HepG2 (cell line): ENCODE results near the gene VMA21. TPM values are rescaled to one million over a fixed set of nuclear protein-coding genes. Genes with fewer than 3 reads are reported as not detected.
A peak's percentile ranks its signal among the peaks of the same experiment; 100 is the strongest.

ENCODE experiments used
- POLR2AphosphoS2 ChIP-seq: IDR thresholded peaks from 2 replicates; pipeline ENCODE4 v1.6.1; 2011; ENCODE audit warnings: low read depth, low read length, improper control_type of control experiment
- POLR2G ChIP-seq: fragments of 200-400 bp; formaldehyde crosslinking; IDR thresholded peaks from 2 replicates; pipeline ENCODE4 v1.6.1; 2018; ENCODE audit warnings: mild to moderate bottlenecking, low read depth, low read length, moderate library complexity
- SRSF9 ChIP-seq: fragments of 200-400 bp; formaldehyde crosslinking; IDR thresholded peaks from 2 replicates; pipeline ENCODE4 v1.6.1; 2018; ENCODE audit warnings: borderline replicate concordance, mild to moderate bottlenecking, low read depth, low read length; ENCODE audit not compliant: insufficient read depth, poor library complexity, severe bottlenecking
- ZNF567 ChIP-seq: sonication (generic); formaldehyde crosslinking; IDR thresholded peaks from 2 replicates; pipeline ENCODE4 v1.8.1; 2023; ENCODE audit warnings: mild to moderate bottlenecking, missing genetic modification reagents, borderline replicate concordance
- ZNF569 ChIP-seq: sonication (generic); formaldehyde crosslinking; IDR thresholded peaks from 2 replicates; pipeline ENCODE4 v1.5.0; 2020; ENCODE audit warnings: mild to moderate bottlenecking, missing genetic modification reagents, moderate library complexity, borderline replicate concordance
- ZNF629 ChIP-seq: sonication (generic); formaldehyde crosslinking; conservative IDR thresholded peaks from 2 replicates; pipeline ENCODE4 v1.5.0; 2020; ENCODE audit warnings: missing genetic modification reagents
- polyA plus RNA-seq, 8 experiments: library from polyadenylated mRNA; depleted of rRNA in 3 of 8; stranded (reverse) in 7 of 8; unstranded in 1 of 8; fragments of >200 nt; fragmentation: Illumina TruSeq in 4 of 8; extraction: Trizol in 4 of 8; gene quantifications; 2 replicates each; pipeline versions ENCODE4 v1.2.1 to v1.2.3, GENCODE V29; 2011 to 2016; ENCODE audit warnings: low read depth in 4 of 8, missing spikeins in 1 of 8, mixed read lengths in 1 of 8; ENCODE audit not compliant: insufficient read depth in 1 of 8
- total RNA-seq, 5 experiments: library from RNA; depleted of rRNA; stranded (reverse); fragments of >200 nt; fragmentation: Illumina TruSeq; extraction: Trizol; gene quantifications; 2 replicates each; pipeline ENCODE4 v1.2.3, GENCODE V29; 2016; ENCODE audit warnings: low read depth in 1 of 5
- TF ChIP-seq, protein P1 (sequence below), 2 experiments: fragments of 450-650 bp in 1 of 2; sonication (generic) in 1 of 2; formaldehyde crosslinking in 1 of 2; IDR thresholded peaks; 2 replicates each; pipeline versions ENCODE4 v1.6.1 to v1.8.0; 2016 to 2022; ENCODE audit warnings: antibody characterized with exemption in 1 of 2, mild to moderate bottlenecking in 1 of 2, missing genetic modification reagents in 1 of 2
- TF ChIP-seq, protein P2 (sequence below): sonication (generic); formaldehyde crosslinking; IDR thresholded peaks from 2 replicates; pipeline ENCODE4 v1.4.0; 2020; ENCODE audit warnings: low read depth, mild to moderate bottlenecking, missing genetic modification reagents
- TF ChIP-seq, protein P3 (sequence below): IDR thresholded peaks from 2 replicates; pipeline ENCODE4 v1.6.1; 2016; ENCODE audit warnings: low read depth, missing genetic modification reagents, missing compliant biosample characterization

The VMA21 gene
- total and polyA plus RNA-seq, 2 of the 13 experiments (the other 11 are each of a cell fraction or from before 2014, with no cell fraction given), result 20.9 to 42.4 TPM

DNA sequence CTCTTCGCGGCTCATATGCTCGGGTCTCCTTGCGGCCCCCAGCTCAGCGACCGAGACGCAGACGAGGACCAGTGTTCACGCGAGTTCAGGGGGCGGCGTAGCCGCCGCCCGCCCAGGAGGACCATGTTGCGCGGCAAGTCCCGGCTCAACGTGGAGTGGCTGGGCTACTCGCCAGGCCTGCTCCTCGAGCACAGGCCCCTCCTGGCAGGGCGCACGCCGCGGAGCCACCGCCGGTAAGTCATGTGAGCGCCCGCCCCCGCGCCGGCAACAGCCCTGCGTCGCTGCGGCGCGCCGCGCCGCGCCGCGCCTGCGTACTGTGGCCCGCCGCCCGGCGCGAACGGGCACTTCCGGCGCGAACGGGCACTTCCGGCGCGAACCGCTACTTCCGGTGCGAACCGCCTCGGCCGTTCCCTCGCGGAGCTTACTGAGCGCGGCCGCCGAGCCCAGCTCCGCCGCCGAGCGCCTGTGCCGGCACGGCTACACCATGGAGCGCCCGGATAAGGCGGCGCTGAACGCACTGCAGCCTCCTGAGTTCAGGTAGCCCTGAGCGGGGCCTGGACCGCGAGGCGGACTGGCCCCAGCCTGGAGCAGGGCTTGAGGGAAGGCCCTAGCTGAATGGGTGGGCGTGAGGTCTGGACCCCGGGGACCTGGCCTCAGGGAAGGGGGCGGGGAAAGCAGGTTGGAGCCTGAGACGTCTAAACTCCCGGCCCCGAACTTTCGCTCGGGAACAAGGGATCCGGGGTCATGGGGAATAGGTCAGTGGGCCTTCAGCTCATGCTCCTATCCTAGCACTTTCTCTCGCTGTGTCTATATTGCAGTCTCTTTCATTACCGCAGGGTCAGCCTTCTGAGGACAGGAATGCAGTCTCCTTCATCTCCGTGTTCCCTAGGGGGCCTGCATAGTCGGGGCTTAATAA lies at the start of gene VMA21 (continued):
- TF ChIP-seq, protein P1, sequence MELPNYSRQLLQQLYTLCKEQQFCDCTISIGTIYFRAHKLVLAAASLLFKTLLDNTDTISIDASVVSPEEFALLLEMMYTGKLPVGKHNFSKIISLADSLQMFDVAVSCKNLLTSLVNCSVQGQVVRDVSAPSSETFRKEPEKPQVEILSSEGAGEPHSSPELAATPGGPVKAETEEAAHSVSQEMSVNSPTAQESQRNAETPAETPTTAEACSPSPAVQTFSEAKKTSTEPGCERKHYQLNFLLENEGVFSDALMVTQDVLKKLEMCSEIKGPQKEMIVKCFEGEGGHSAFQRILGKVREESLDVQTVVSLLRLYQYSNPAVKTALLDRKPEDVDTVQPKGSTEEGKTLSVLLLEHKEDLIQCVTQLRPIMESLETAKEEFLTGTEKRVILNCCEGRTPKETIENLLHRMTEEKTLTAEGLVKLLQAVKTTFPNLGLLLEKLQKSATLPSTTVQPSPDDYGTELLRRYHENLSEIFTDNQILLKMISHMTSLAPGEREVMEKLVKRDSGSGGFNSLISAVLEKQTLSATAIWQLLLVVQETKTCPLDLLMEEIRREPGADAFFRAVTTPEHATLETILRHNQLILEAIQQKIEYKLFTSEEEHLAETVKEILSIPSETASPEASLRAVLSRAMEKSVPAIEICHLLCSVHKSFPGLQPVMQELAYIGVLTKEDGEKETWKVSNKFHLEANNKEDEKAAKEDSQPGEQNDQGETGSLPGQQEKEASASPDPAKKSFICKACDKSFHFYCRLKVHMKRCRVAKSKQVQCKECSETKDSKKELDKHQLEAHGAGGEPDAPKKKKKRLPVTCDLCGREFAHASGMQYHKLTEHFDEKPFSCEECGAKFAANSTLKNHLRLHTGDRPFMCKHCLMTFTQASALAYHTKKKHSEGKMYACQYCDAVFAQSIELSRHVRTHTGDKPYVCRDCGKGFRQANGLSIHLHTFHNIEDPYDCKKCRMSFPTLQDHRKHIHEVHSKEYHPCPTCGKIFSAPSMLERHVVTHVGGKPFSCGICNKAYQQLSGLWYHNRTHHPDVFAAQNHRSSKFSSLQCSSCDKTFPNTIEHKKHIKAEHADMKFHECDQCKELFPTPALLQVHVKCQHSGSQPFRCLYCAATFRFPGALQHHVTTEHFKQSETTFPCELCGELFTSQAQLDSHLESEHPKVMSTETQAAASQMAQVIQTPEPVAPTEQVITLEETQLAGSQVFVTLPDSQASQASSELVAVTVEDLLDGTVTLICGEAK (IDR thresholded peaks at IDR 0.05), result peak; percentile 42
- TF ChIP-seq, protein P1 (CRISPR knock-in tag; IDR thresholded peaks at IDR 0.05), result no peak; the same call in 1 of the 2 replicates
- TF ChIP-seq ZNF567 (CRISPR knock-in tag), result 0 out of 2 replicates have a peak, but pooled peaks have one; percentile 38
- no peak for TF ChIP-seq SRSF9
- TF ChIP-seq ZNF629, result no peak
- TF ChIP-seq, protein P2, sequence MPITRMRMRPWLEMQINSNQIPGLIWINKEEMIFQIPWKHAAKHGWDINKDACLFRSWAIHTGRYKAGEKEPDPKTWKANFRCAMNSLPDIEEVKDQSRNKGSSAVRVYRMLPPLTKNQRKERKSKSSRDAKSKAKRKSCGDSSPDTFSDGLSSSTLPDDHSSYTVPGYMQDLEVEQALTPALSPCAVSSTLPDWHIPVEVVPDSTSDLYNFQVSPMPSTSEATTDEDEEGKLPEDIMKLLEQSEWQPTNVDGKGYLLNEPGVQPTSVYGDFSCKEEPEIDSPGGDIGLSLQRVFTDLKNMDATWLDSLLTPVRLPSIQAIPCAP (CRISPR knock-in tag), result no peak
- no peak for TF ChIP-seq POLR2AphosphoS2
- TF ChIP-seq POLR2G, result peak; percentile 72
- no peak for TF ChIP-seq ZNF569 (CRISPR knock-in tag)
- TF ChIP-seq, protein P3, sequence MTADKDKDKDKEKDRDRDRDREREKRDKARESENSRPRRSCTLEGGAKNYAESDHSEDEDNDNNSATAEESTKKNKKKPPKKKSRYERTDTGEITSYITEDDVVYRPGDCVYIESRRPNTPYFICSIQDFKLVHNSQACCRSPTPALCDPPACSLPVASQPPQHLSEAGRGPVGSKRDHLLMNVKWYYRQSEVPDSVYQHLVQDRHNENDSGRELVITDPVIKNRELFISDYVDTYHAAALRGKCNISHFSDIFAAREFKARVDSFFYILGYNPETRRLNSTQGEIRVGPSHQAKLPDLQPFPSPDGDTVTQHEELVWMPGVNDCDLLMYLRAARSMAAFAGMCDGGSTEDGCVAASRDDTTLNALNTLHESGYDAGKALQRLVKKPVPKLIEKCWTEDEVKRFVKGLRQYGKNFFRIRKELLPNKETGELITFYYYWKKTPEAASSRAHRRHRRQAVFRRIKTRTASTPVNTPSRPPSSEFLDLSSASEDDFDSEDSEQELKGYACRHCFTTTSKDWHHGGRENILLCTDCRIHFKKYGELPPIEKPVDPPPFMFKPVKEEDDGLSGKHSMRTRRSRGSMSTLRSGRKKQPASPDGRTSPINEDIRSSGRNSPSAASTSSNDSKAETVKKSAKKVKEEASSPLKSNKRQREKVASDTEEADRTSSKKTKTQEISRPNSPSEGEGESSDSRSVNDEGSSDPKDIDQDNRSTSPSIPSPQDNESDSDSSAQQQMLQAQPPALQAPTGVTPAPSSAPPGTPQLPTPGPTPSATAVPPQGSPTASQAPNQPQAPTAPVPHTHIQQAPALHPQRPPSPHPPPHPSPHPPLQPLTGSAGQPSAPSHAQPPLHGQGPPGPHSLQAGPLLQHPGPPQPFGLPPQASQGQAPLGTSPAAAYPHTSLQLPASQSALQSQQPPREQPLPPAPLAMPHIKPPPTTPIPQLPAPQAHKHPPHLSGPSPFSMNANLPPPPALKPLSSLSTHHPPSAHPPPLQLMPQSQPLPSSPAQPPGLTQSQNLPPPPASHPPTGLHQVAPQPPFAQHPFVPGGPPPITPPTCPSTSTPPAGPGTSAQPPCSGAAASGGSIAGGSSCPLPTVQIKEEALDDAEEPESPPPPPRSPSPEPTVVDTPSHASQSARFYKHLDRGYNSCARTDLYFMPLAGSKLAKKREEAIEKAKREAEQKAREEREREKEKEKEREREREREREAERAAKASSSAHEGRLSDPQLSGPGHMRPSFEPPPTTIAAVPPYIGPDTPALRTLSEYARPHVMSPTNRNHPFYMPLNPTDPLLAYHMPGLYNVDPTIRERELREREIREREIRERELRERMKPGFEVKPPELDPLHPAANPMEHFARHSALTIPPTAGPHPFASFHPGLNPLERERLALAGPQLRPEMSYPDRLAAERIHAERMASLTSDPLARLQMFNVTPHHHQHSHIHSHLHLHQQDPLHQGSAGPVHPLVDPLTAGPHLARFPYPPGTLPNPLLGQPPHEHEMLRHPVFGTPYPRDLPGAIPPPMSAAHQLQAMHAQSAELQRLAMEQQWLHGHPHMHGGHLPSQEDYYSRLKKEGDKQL (CRISPR knock-in tag), result no peak
